ENCODE results near the gene UPF3B.
A peak's percentile ranks its signal among the peaks of the same experiment; 100 is the strongest.

The UPF3B gene

GRCh38 chrX:119885554-119886428 lies 33.0 kb upstream of the UPF3B start:
- FAIRE-seq: no peak
- no peak for TF ChIP-seq CTCF (IDR thresholded peaks at IDR 0.05; ENCODE audit: insufficient read depth, missing control alignments)
- no peak for DNase-seq (ENCODE audit: insufficient read length, low spot score)

- no peak for DNase-seq (ENCODE audit: insufficient read length, low spot score)
- TF ChIP-seq CTCF (IDR thresholded peaks at IDR 0.05; ENCODE audit: insufficient read depth, missing control alignments): peak; percentile 55
- peak; percentile 35 for FAIRE-seq
Observed at GRCh38 chrX:119880552-119881437, 28.0 kb upstream of the UPF3B start.

GRCh38 chrX:119880076-119880475 lies 27.3 kb upstream of the UPF3B start:
- TF ChIP-seq CTCF (IDR thresholded peaks at IDR 0.05; ENCODE audit: insufficient read depth, missing control alignments): no peak
- no peak for FAIRE-seq
- DNase-seq (ENCODE audit: insufficient read length, low spot score): no peak

- FAIRE-seq: no peak
- TF ChIP-seq CTCF (IDR thresholded peaks at IDR 0.05; ENCODE audit: insufficient read depth, missing control alignments): no peak
Observed at GRCh38 chrX:119878740-119879139, 26.0 kb upstream of the UPF3B start.

GRCh38 chrX:119871599-119872395 lies 19.0 kb upstream of the UPF3B start, which contains the start of the genes NDUFA1 and RNF113A:
Gene NDUFA1 (plus strand): TSS chrX:119871832. CDS start chrX:119871912, 80 bp downstream.
Gene RNF113A (minus strand): TSS chrX:119871733. CDS start chrX:119871613, 120 bp downstream.
- DNase-seq (ENCODE audit: insufficient read length, low spot score) (peak; percentile 48), FAIRE-seq (no peak)
- TF ChIP-seq CTCF (IDR thresholded peaks at IDR 0.05; ENCODE audit: insufficient read depth, missing control alignments): no peak

More at GRCh38 chrX:119878740-119879139, 26.0 kb upstream of the UPF3B start:
- DNase-seq (ENCODE audit: insufficient read length, low spot score): no peak

- TF ChIP-seq CTCF (IDR thresholded peaks at IDR 0.05; ENCODE audit: insufficient read depth, missing control alignments): no peak
- DNase-seq (ENCODE audit: insufficient read length, low spot score) (no peak), FAIRE-seq (no peak)
Observed at GRCh38 chrX:119871245-119871598, 18.5 kb upstream of the UPF3B start.
